GM23338 (cell line): ENCODE measurements around the gene GJE1. TPM values are rescaled to one million over a fixed set of nuclear protein-coding genes. Genes with fewer than 3 reads are reported as not detected.

ENCODE experiments used
- ATAC-seq: fragments of 200-7000 bp; cut with Tn5 transposase; 3 replicates; pipeline ENCODE4 v1.9.1; 2020
- DNase-seq: peaks from one replicate; pipeline ENCODE4 v3.0.0-alpha.2; 2015; ENCODE audit warnings: low spot score
- H2AFZ ChIP-seq: fragments of 200-600 bp; sonication (generic); 2 replicates; pipeline ENCODE4 v1.8.0; 2016; ENCODE audit warnings: antibody characterized with exemption, mild to moderate bottlenecking, moderate library complexity
- H3F3A ChIP-seq: fragments of 200-600 bp; sonication (generic); replicated peaks from 2 replicates; pipeline ENCODE4 v1.8.0; 2017; ENCODE audit warnings: antibody characterized with exemption, mixed run types, low read depth
- H3K27ac ChIP-seq: fragments of 200-600 bp; sonication (generic); 2 replicates; pipeline ENCODE4 v1.6.1; 2016; ENCODE audit warnings: low read depth
- H3K27me3 ChIP-seq: fragments of 200-600 bp; sonication (generic); 2 replicates; pipeline ENCODE4 v1.8.0; 2016; ENCODE audit warnings: mild to moderate bottlenecking, mixed run types, moderate library complexity; ENCODE audit not compliant: insufficient read depth
- H3K36me3 ChIP-seq: fragments of 200-600 bp; sonication (generic); 2 replicates; pipeline ENCODE4 v1.8.0; 2016; ENCODE audit warnings: mild to moderate bottlenecking; ENCODE audit not compliant: insufficient read depth
- H3K4me1 ChIP-seq: fragments of 200-600 bp; sonication (generic); 2 replicates; pipeline ENCODE4 v1.8.0; 2016; ENCODE audit warnings: mild to moderate bottlenecking, moderate library complexity; ENCODE audit not compliant: insufficient read depth
- H3K4me2 ChIP-seq: fragments of 200-600 bp; sonication (generic); 2 replicates; pipeline ENCODE4 v1.7.1; 2017; ENCODE audit warnings: mixed run types
- H3K4me3 ChIP-seq: fragments of 200-600 bp; sonication (generic); 2 replicates; pipeline ENCODE4 v1.6.1; 2016; ENCODE audit warnings: mixed run types
- H3K79me2 ChIP-seq: fragments of 200-600 bp; sonication (generic); replicated peaks from 2 replicates; pipeline ENCODE4 v1.8.0; 2017; ENCODE audit warnings: mild to moderate bottlenecking; ENCODE audit not compliant: insufficient read depth
- H3K9me2 ChIP-seq: fragments of 200-600 bp; sonication (generic); 2 replicates; pipeline ENCODE4 v1.8.0; 2017; ENCODE audit not compliant: insufficient read depth
- H4K20me1 ChIP-seq: fragments of 200-600 bp; sonication (generic); replicated peaks from 2 replicates; pipeline ENCODE4 v1.8.0; 2017; ENCODE audit warnings: mild to moderate bottlenecking; ENCODE audit not compliant: insufficient read depth
- H3K27ac Mint-ChIP-seq: 2 replicates; pipeline ENCODE4 v1.8.0; 2020; ENCODE audit warnings: inconsistent platforms, mild to moderate bottlenecking, moderate library complexity, mixed read lengths
- H3K27me3 Mint-ChIP-seq: 3 replicates; pipeline ENCODE4 v1.8.0; 2022; ENCODE audit warnings: low read depth, mild to moderate bottlenecking, moderate library complexity, mixed read lengths, inconsistent platforms; ENCODE audit not compliant: insufficient read depth, poor library complexity
- H3K36me3 Mint-ChIP-seq: 3 replicates; pipeline ENCODE4 v1.8.0; 2021; ENCODE audit warnings: low read depth, mild to moderate bottlenecking, inconsistent platforms, moderate library complexity, mixed read lengths
- H3K4me1 Mint-ChIP-seq: 3 replicates; pipeline ENCODE4 v1.8.0; 2020; ENCODE audit warnings: mild to moderate bottlenecking, inconsistent platforms, mixed read lengths
- H3K4me3 Mint-ChIP-seq: 3 replicates; pipeline ENCODE4 v1.8.0; 2021; ENCODE audit warnings: moderate library complexity, mild to moderate bottlenecking, inconsistent platforms, mixed read lengths
- H3K9me3 Mint-ChIP-seq: 3 replicates; pipeline ENCODE4 v1.8.0; 2020; ENCODE audit warnings: moderate library complexity, mild to moderate bottlenecking, inconsistent platforms, mixed read lengths
- CREB1 ChIP-seq: fragments of 250-450 bp; sonication (Bioruptor Pico); IDR thresholded peaks from 2 replicates; pipeline ENCODE4 v1.5.0; 2020; ENCODE audit warnings: low read depth, mild to moderate bottlenecking, moderate library complexity
- CTCF ChIP-seq, 2 experiments: fragments of 200-600 bp in 1 of 2; sonication (generic) in 1 of 2; conservative IDR thresholded peaks; 2 replicates each; pipeline versions ENCODE4 v1.5.1 to v1.6.1; 2016 to 2017; ENCODE audit warnings: antibody characterized with exemption in 2 of 2, low read depth in 2 of 2, mild to moderate bottlenecking in 2 of 2, moderate library complexity in 1 of 2
- EZH2 ChIP-seq: fragments of 200-600 bp; sonication (generic); IDR thresholded peaks from one replicate; pipeline ENCODE4 v1.8.0; 2017; ENCODE audit warnings: antibody characterized with exemption, mild to moderate bottlenecking, low read depth; ENCODE audit not compliant: unreplicated experiment
- EZH2phosphoT487 ChIP-seq: fragments of 200-600 bp; sonication (generic); IDR thresholded peaks from one replicate; pipeline ENCODE4 v1.8.1; 2018; ENCODE audit warnings: antibody characterized with exemption; ENCODE audit not compliant: unreplicated experiment
- JUNB ChIP-seq: IDR thresholded peaks from one replicate; pipeline ENCODE4 v1.6.1; 2016; ENCODE audit warnings: antibody characterized with exemption; ENCODE audit not compliant: unreplicated experiment
- NANOG ChIP-seq: IDR thresholded peaks from 2 replicates; pipeline ENCODE4 v1.6.1; 2016; ENCODE audit warnings: antibody characterized with exemption, borderline replicate concordance
- POLR2AphosphoS5 ChIP-seq: IDR thresholded peaks from 2 replicates; pipeline ENCODE4 v1.6.1; 2016; ENCODE audit warnings: antibody characterized with exemption, low read depth
- STAT1 ChIP-seq: IDR thresholded peaks from one replicate; pipeline ENCODE4 v1.6.1; 2016; ENCODE audit warnings: antibody characterized with exemption; ENCODE audit not compliant: unreplicated experiment
- ZNF331 ChIP-seq: fragments of 250-450 bp; sonication (Bioruptor Pico); IDR thresholded peaks from 2 replicates; pipeline ENCODE4 v1.5.0; 2020; ENCODE audit warnings: low read depth, mild to moderate bottlenecking, moderate library complexity
- polyA plus RNA-seq: library from polyadenylated mRNA; unstranded; fragments of >200 nt; fragmentation: Nextera tagmentation; extraction: Ambion mirVana; gene quantifications from 2 replicates; pipeline ENCODE4 v1.2.1, GENCODE V29; 2016
- total RNA-seq: library from RNA; depleted of rRNA; stranded (reverse); fragments of >200 nt; shearing (Covaris generic); gene quantifications from 2 replicates; pipeline ENCODE4 v1.2.3, GENCODE V29; 2014
- TF ChIP-seq, protein P1 (sequence below): IDR thresholded peaks from one replicate; pipeline ENCODE4 v1.6.1; 2018; ENCODE audit warnings: antibody characterized with exemption; ENCODE audit not compliant: unreplicated experiment
- TF ChIP-seq, protein P2 (sequence below): IDR thresholded peaks from 2 replicates; pipeline ENCODE4 v1.6.1; 2016; ENCODE audit warnings: antibody characterized with exemption

Gene GJE1
- total and polyA plus RNA-seq, 2 experiments from 2014 or later, result not detected

- Mint-ChIP-seq H3K36me3 (peaks cover 25% of the 10 kb centered on the region; the same call in 2 of the 3 replicates), H3K27ac (no peak overlapping the region; the same call in 1 of the 2 replicates), H3K4me3 (no peak overlapping the region), H3K27me3 (no peaks in the 10 kb centered on the region), H3K9me3 (no peaks in the 10 kb centered on the region), H3K4me1 (peaks cover 14% of the 10 kb centered on the region)
- Histone ChIP-seq H3K4me1 (no peaks in the 10 kb centered on the region), H3K9me2 (no peaks in the 10 kb centered on the region), H3F3A (no peaks in the 10 kb centered on the region), H3K36me3 (peaks cover 17% of the 10 kb centered on the region; the same call in 1 of the 2 replicates), H3K4me2 (no peak overlapping the region), H3K27ac (no peak overlapping the region), H2AFZ (no peak overlapping the region), H3K79me2 (peaks cover 34% of the 10 kb centered on the region), H4K20me1 (peaks cover 4% of the 10 kb centered on the region), H3K4me3 (no peak overlapping the region), H3K27me3 (no peaks in the 10 kb centered on the region)
- TF ChIP-seq, protein P1, sequence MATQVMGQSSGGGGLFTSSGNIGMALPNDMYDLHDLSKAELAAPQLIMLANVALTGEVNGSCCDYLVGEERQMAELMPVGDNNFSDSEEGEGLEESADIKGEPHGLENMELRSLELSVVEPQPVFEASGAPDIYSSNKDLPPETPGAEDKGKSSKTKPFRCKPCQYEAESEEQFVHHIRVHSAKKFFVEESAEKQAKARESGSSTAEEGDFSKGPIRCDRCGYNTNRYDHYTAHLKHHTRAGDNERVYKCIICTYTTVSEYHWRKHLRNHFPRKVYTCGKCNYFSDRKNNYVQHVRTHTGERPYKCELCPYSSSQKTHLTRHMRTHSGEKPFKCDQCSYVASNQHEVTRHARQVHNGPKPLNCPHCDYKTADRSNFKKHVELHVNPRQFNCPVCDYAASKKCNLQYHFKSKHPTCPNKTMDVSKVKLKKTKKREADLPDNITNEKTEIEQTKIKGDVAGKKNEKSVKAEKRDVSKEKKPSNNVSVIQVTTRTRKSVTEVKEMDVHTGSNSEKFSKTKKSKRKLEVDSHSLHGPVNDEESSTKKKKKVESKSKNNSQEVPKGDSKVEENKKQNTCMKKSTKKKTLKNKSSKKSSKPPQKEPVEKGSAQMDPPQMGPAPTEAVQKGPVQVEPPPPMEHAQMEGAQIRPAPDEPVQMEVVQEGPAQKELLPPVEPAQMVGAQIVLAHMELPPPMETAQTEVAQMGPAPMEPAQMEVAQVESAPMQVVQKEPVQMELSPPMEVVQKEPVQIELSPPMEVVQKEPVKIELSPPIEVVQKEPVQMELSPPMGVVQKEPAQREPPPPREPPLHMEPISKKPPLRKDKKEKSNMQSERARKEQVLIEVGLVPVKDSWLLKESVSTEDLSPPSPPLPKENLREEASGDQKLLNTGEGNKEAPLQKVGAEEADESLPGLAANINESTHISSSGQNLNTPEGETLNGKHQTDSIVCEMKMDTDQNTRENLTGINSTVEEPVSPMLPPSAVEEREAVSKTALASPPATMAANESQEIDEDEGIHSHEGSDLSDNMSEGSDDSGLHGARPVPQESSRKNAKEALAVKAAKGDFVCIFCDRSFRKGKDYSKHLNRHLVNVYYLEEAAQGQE, result no peak
- ATAC-seq (no peak), DNase-seq (no peak)
These were observed 34.8 kb downstream of the GJE1 start for GRCh38 chr6:142167486-142167885.

GRCh38 chr6:142171351-142171750 lies 38.6 kb downstream of the GJE1 start:
- no peaks in the 10 kb centered on the region for H3K27me3 Mint-ChIP-seq
- H3K27ac Mint-ChIP-seq, result no peak overlapping the region
- no peak for ATAC-seq
- Histone ChIP-seq H3K4me2 (no peak overlapping the region), H3K79me2 (no peaks in the 10 kb centered on the region; the same call in 1 of the 2 replicates), H3K4me1 (no peaks in the 10 kb centered on the region), H2AFZ (no peak overlapping the region), H3K27me3 (no peaks in the 10 kb centered on the region), H3K36me3 (peaks cover 17% of the 10 kb centered on the region; the same call in 1 of the 2 replicates), H4K20me1 (no peaks in the 10 kb centered on the region), H3F3A (no peaks in the 10 kb centered on the region), H3K9me2 (no peaks in the 10 kb centered on the region), H3K27ac (no peak overlapping the region), H3K4me3 (no peak overlapping the region)
- no peak for DNase-seq
- peaks cover 34% of the 10 kb centered on the region; the same call in 2 of the 3 replicates for H3K36me3 Mint-ChIP-seq
- no peaks in the 10 kb centered on the region for H3K9me3 Mint-ChIP-seq
- H3K4me1 Mint-ChIP-seq, result no peaks in the 10 kb centered on the region
- H3K4me3 Mint-ChIP-seq, result no peak overlapping the region
- TF ChIP-seq ZNF331 (CRISPR knock-in tag) (no peak), EZH2phosphoT487 (no peak), JUNB (no peak), POLR2AphosphoS5 (no peak), STAT1 (no peak), CTCF (conservative IDR thresholded peaks at IDR 0.05; ENCODE audit: low read depth in 2 of 2) (no peak), EZH2 (no peak), NANOG (no peak), CREB1 (CRISPR knock-in tag) (no peak)
- TF ChIP-seq, protein P1, result no peak
- TF ChIP-seq, protein P2, sequence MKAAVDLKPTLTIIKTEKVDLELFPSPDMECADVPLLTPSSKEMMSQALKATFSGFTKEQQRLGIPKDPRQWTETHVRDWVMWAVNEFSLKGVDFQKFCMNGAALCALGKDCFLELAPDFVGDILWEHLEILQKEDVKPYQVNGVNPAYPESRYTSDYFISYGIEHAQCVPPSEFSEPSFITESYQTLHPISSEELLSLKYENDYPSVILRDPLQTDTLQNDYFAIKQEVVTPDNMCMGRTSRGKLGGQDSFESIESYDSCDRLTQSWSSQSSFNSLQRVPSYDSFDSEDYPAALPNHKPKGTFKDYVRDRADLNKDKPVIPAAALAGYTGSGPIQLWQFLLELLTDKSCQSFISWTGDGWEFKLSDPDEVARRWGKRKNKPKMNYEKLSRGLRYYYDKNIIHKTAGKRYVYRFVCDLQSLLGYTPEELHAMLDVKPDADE, result no peak
